ENCODE measurements around the gene FNDC3B. TPM values are rescaled to one million over a fixed set of nuclear protein-coding genes. Genes with fewer than 3 reads are reported as not detected.

Gene FNDC3B
- total RNA-seq, 4 donors from 2014 or later: 23.9 to 61.9 (median 37.0) TPM

DNA sequence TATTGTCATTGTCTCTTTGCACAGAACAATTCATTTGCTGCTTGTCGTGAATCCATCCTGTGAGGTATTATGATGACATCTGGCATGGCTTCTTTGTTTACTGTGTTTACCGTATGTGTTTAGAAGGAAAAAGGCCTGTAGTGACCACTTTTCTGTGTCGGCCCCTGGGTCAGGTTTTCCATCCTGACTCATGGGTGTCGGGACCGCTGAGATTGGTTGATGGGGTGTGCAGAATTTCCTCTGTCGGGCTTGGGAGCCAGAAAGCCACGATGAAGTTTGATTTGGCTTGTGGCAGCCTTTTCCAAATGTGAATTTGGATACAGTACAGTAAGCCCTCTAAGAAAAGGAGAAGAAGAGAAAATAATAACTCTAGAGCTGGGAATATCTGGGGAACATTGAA, 113.5 kb downstream of the FNDC3B start:
- H3K4me1 ChIP-seq: peaks cover 55% of the 10 kb centered on the region
- WGBS: 31% methylated on average over 7 of the region's 7 CpGs
- no peaks in the 10 kb centered on the region for H3K9me3 ChIP-seq
- TF ChIP-seq, protein P1, sequence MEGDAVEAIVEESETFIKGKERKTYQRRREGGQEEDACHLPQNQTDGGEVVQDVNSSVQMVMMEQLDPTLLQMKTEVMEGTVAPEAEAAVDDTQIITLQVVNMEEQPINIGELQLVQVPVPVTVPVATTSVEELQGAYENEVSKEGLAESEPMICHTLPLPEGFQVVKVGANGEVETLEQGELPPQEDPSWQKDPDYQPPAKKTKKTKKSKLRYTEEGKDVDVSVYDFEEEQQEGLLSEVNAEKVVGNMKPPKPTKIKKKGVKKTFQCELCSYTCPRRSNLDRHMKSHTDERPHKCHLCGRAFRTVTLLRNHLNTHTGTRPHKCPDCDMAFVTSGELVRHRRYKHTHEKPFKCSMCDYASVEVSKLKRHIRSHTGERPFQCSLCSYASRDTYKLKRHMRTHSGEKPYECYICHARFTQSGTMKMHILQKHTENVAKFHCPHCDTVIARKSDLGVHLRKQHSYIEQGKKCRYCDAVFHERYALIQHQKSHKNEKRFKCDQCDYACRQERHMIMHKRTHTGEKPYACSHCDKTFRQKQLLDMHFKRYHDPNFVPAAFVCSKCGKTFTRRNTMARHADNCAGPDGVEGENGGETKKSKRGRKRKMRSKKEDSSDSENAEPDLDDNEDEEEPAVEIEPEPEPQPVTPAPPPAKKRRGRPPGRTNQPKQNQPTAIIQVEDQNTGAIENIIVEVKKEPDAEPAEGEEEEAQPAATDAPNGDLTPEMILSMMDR (IDR thresholded peaks at IDR 0.05): no peak
- TF ChIP-seq EP300 (IDR thresholded peaks at IDR 0.05) (no peak), POLR2AphosphoS5 (IDR thresholded peaks at IDR 0.05) (no peak), POLR2A (IDR thresholded peaks at IDR 0.05) (no peak)
- no peak for DNase-seq (ENCODE audit: low spot score in 2 of 2)
- H3K27ac ChIP-seq: peak overlapping the region; percentile 89
- H3K4me3 ChIP-seq: no peak overlapping the region
- H3K36me3 ChIP-seq: no peaks in the 10 kb centered on the region
- H3K27me3 ChIP-seq: no peaks in the 10 kb centered on the region

DNA sequence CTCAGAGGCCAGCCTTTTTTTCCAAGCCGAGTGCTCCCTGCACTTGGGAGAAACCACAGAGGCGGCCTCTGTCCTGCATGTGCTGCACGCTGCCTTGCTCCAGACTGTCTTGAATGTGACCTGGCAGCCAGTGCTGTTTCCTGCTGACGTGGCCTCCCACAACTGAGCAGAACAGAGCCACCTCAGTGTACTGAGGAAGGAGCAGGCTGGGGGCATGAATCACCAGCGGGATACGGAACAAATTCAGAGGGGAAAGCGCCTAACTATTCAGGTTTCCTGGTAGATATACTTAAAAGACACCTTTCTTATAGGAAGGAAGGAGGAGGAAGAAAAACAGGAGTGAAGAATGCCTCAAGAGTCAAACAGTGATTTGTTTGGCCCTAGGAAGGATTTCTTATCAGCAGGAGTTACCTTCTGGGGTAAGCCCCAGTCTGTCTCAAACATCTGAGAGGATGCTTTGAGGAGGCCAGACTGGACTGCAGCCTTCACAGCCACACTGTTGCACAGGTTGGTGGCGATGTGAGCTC, 114.0 kb downstream of the FNDC3B start:
- WGBS: 14% methylated on average over 8 of the region's 8 CpGs
- Histone ChIP-seq H3K27ac (peak overlapping the region; percentile 89), H3K36me3 (no peaks in the 10 kb centered on the region), H3K4me3 (no peak overlapping the region), H3K4me1 (peaks cover 55% of the 10 kb centered on the region), H3K27me3 (no peaks in the 10 kb centered on the region), H3K9me3 (no peaks in the 10 kb centered on the region)
- DNase-seq (ENCODE audit: low spot score in 2 of 2): peak; percentile 93 to 94
- TF ChIP-seq EP300 (IDR thresholded peaks at IDR 0.05) (no peak), POLR2A (IDR thresholded peaks at IDR 0.05) (peak in 1 of 2 donors; percentile 49), POLR2AphosphoS5 (IDR thresholded peaks at IDR 0.05) (peak in 2 of 3 donors; percentile 59 to 88)
- TF ChIP-seq, protein P1 (IDR thresholded peaks at IDR 0.05): no peak

DNA sequence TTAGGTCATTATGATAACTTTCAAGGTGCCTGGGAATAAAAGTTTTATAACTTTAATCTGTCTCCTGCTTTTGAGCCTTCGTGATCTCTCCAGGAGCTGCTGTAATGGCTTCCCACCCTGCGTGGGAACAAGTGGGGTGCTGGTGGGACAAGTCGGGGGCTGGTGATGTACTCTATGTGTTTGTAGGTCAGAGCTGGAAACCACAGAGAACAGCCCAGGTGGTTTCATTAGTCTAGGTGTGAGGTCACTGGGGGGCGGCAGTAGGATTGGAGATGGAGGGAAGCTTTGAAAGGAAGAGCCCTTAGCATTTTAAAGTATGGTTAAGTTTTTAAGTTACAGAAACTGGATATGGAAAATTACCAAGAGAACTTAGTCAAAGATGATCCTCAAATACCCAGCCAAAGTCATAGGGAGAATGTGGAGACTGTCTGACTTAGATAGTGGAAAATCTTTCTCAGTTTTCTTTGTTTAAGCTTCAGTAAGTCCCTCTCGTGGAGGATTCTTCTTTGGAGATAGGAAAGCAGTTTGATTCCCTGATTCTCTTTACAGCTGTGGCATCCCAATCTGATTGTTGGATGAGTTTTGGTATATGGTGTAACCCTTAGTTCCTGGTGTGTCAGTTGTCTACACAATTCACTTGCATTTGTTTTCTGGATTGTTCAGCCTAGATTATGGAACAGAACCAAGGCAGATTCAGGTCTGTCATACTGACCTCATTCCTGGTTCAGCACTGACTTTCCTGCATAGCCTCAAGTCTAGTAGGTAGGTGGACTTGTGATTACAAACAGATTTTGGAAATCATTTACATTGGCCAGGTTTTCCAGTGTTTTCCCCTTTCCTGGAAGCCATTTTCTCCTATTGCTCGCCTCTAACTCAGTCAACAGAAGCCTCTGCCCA, 115.6 kb downstream of the FNDC3B start:
- 85% methylated on average over 6 of the region's 6 CpGs for WGBS
- no peaks in the 10 kb centered on the region for H3K27me3 ChIP-seq
- no peak overlapping the region for H3K4me3 ChIP-seq
- H3K27ac ChIP-seq: peak overlapping the region; percentile 30
- no peaks in the 10 kb centered on the region for H3K36me3 ChIP-seq
- TF ChIP-seq EP300 (IDR thresholded peaks at IDR 0.05): no peak
- no peak for TF ChIP-seq POLR2AphosphoS5 (IDR thresholded peaks at IDR 0.05)
- TF ChIP-seq, protein P1 (IDR thresholded peaks at IDR 0.05): no peak
- TF ChIP-seq POLR2A (IDR thresholded peaks at IDR 0.05): no peak
- DNase-seq (ENCODE audit: low spot score in 2 of 2): no peak
- H3K9me3 ChIP-seq: no peaks in the 10 kb centered on the region
- H3K4me1 ChIP-seq: peaks cover 60% of the 10 kb centered on the region

DNA sequence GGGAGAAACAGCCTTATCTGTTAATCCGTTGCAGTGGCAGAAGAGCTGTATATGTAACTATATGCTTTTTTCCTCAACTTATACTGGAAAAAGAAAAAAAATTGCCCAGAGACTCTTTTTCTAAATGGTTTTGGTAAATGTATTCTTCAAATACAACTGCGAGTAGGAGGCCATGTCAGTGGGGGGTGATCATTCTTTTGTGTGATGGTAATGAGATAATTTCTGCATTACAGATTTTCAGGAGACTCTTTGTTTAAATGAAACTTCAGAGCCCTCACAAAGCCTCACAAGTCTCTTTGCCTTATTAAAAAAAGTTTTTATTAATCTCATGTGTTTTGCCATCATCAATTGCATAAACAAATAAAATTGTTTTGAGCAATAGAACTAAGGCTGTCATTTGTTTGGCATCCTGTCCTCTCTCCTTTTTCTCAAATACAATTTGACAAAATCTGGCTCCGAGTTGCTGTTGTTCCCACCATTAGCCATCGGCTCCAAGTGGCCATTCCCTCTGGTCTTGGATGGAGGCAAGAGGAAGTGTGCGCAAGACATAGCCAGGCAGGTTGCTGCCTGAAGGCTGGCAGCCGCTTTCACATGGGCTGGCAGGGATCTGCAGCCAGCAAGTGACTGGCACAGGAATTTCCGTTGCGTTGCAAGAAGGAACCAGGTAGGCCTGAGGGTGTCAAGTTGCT, 116.7 kb downstream of the FNDC3B start:
- no peaks in the 10 kb centered on the region for H3K27me3 ChIP-seq
- H3K4me1 ChIP-seq: peaks cover 67% of the 10 kb centered on the region
- 36% methylated on average over 8 of the region's 8 CpGs for WGBS
- TF ChIP-seq EP300 (IDR thresholded peaks at IDR 0.05): no peak
- TF ChIP-seq, protein P1 (IDR thresholded peaks at IDR 0.05): no peak
- TF ChIP-seq POLR2AphosphoS5 (IDR thresholded peaks at IDR 0.05): peak in 1 of 3 donors; percentile 60
- no peak for TF ChIP-seq POLR2A (IDR thresholded peaks at IDR 0.05)
- no peaks in the 10 kb centered on the region for H3K36me3 ChIP-seq
- no peak overlapping the region for H3K4me3 ChIP-seq
- peak overlapping the region; percentile 30 for H3K27ac ChIP-seq
- DNase-seq (ENCODE audit: low spot score in 2 of 2): peak in 1 of 2 donors; percentile 73
- H3K9me3 ChIP-seq: no peaks in the 10 kb centered on the region

DNA sequence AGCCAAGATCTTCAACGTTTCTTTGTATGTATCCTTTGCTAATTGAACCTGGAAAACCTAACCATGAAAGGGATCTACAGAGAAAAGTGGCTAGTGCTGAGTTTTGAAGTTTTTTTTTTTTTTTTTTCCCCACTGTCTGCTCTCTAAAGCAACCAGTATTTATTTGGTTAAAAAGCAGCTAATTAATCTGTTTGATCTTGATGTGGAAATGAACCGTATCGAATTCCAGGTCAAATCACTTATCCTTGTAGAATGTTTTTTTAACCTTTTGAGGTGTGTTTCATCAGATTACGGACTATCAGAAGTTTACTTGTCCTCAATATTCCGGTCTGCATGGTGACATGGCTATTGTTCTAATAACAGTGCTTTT, 117.2 kb downstream of the FNDC3B start:
- TF ChIP-seq EP300 (IDR thresholded peaks at IDR 0.05) (no peak), POLR2A (IDR thresholded peaks at IDR 0.05) (no peak), POLR2AphosphoS5 (IDR thresholded peaks at IDR 0.05) (no peak)
- TF ChIP-seq, protein P1 (IDR thresholded peaks at IDR 0.05): no peak
- peaks cover 67% of the 10 kb centered on the region for H3K4me1 ChIP-seq
- H3K36me3 ChIP-seq: no peaks in the 10 kb centered on the region
- H3K4me3 ChIP-seq: no peak overlapping the region
- H3K27me3 ChIP-seq: no peaks in the 10 kb centered on the region
- no peaks in the 10 kb centered on the region for H3K9me3 ChIP-seq
- 35% methylated on average over 5 of the region's 5 CpGs for WGBS
- DNase-seq (ENCODE audit: low spot score in 2 of 2): no peak
- peak overlapping the region; percentile 30 for H3K27ac ChIP-seq

Measured in suprapubic skin (tissue), 4 donors.